Ishikawa (cell line): ENCODE data around the gene XAGE1B.

Experiments used
- CEBPB ChIP-seq: IDR thresholded peaks from 2 replicates; pipeline ENCODE4 v1.6.1; 2012
- CREB1 ChIP-seq: IDR thresholded peaks from 2 replicates; pipeline ENCODE4 v1.6.1; 2012; ENCODE audit warnings: low read depth
- EGR1 ChIP-seq: IDR thresholded peaks from 2 replicates; pipeline ENCODE4 v1.6.1; 2012
- EP300 ChIP-seq: IDR thresholded peaks from 2 replicates; pipeline ENCODE4 v1.6.1; 2012; ENCODE audit warnings: borderline replicate concordance
- FOXM1 ChIP-seq: IDR thresholded peaks from 2 replicates; pipeline ENCODE4 v1.6.1; 2012; ENCODE audit warnings: low read depth, borderline replicate concordance
- MAX ChIP-seq: IDR thresholded peaks from 2 replicates; pipeline ENCODE4 v1.6.1; 2012
- NFIC ChIP-seq: IDR thresholded peaks from 2 replicates; pipeline ENCODE4 v1.6.1; 2012
- RAD21 ChIP-seq: IDR thresholded peaks from 2 replicates; pipeline ENCODE4 v1.6.1; 2012; ENCODE audit warnings: low read depth
- REST ChIP-seq: IDR thresholded peaks from 2 replicates; pipeline ENCODE4 v1.6.1; 2012; ENCODE audit warnings: low read depth, mild to moderate bottlenecking
- TAF1 ChIP-seq: IDR thresholded peaks from 2 replicates; pipeline ENCODE4 v1.6.1; 2012; ENCODE audit warnings: low read depth, mild to moderate bottlenecking
- TCF12 ChIP-seq: IDR thresholded peaks from 2 replicates; pipeline ENCODE4 v1.6.1; 2012; ENCODE audit warnings: low read depth
- TEAD4 ChIP-seq: IDR thresholded peaks from 2 replicates; pipeline ENCODE4 v1.6.1; 2012
- USF1 ChIP-seq: IDR thresholded peaks from 2 replicates; pipeline ENCODE4 v1.6.1; 2012
- YY1 ChIP-seq: IDR thresholded peaks from 2 replicates; pipeline ENCODE4 v1.6.1; 2012; ENCODE audit warnings: low read depth
- ZBTB7A ChIP-seq: IDR thresholded peaks from 2 replicates; pipeline ENCODE4 v1.6.1; 2012; ENCODE audit warnings: low read depth

The XAGE1B gene

GRCh38 chrX:52553995-52554642 lies 37.3 kb upstream of the XAGE1B start:
- TF ChIP-seq USF1 (no peak), TEAD4 (no peak), ZBTB7A (no peak)

GRCh38 chrX:52544147-52544840 lies 27.4 kb upstream of the XAGE1B start:
- TF ChIP-seq TCF12, result no peak
- TF ChIP-seq RAD21, result no peak
- TF ChIP-seq TAF1, result no peak
- TF ChIP-seq USF1, result no peak
- TF ChIP-seq REST, result no peak
- no peak for TF ChIP-seq EGR1
- no peak for TF ChIP-seq EP300
- no peak for TF ChIP-seq CEBPB

DNA sequence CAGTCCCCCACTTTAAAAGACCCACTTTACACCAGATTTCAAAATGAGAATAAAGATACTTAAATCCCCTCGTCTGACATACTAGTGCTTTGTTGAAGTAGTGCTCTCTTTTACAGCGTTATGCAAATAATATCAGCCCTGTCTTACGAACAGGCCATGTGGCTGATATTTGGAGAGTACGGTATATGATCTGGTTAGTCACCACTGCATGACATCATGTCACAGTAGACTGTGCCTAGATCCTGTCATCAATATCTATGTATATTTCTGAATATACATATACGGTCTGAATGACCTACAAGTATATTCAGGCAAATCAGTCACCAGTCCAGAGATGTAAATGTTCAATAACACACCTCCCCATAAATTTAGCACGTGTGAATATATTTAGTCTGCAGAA lies 25.4 kb upstream of the XAGE1B start:
- TF ChIP-seq ZBTB7A, result no peak
- TF ChIP-seq TCF12, result no peak
- TF ChIP-seq TEAD4, result no peak
- TF ChIP-seq FOXM1, result no peak
- no peak for TF ChIP-seq YY1

DNA sequence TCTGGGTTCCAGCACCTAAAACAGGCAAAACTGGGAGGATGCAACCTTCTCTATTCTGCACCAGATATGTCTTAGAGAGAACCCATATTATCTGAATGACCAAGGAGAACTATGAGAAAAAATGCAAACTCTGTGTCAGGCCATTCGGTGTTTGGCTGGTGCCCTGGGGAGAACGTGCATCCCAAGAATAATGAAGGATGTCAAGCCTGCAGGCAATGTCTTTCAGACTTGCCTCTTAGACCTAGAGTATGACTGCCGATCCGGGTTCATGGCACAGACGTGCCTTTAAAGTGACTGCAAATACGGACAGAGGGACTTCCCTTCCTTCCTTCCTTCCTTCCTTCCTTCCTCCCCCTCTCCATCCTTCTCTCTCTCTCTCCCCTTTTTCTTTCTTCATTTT lies 6.9 kb downstream of the XAGE1B start:
- TF ChIP-seq EP300 (no peak), USF1 (no peak), NFIC (no peak), RAD21 (no peak), ZBTB7A (no peak), YY1 (no peak), CREB1 (no peak), EGR1 (no peak), TEAD4 (no peak), FOXM1 (no peak), CEBPB (no peak), TAF1 (no peak), MAX (no peak), REST (no peak), TCF12 (no peak)

DNA sequence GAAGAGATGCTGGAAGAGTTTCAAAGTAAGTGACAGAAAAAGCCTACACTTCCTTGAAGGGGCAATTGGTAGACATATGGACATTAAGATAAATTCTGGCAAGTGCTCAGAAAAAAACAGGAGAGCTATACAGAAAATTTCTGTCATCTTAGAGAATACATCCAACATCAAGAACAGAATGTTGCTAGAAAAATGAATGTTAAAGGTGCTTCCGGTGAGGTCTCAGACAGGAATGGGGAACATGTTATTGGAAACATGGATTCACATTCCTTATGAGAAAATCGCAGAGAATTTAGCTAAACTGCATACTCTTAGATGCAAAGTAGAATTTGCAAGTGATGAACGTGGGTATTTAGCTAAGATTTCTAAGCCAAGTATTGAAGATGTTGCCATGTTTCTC lies 9.5 kb downstream of the XAGE1B start:
- TF ChIP-seq USF1, result no peak
- TF ChIP-seq ZBTB7A, result no peak
- no peak for TF ChIP-seq EGR1
- TF ChIP-seq REST, result no peak
- no peak for TF ChIP-seq CEBPB
- no peak for TF ChIP-seq TAF1
